SH-SY5Y (cell line): Measurements from ENCODE around the gene EXOSC2.

Experiments used
- GATA2 ChIP-seq: IDR thresholded peaks from 2 replicates; pipeline ENCODE4 v1.6.1; 2011; ENCODE audit warnings: mild to moderate bottlenecking, low read depth, low read length
- GATA3 ChIP-seq: IDR thresholded peaks from 2 replicates; pipeline ENCODE4 v1.6.1; 2011; ENCODE audit warnings: low read depth, mild to moderate bottlenecking, low read length, moderate library complexity

GRCh38 chr9:130660326-130660682 lies 33.3 kb upstream of the EXOSC2 start:
- TF ChIP-seq GATA2 = no peak
- TF ChIP-seq GATA3 = no peak
